ENCODE results near the gene ISYNA1. TPM values are rescaled to one million over a fixed set of nuclear protein-coding genes. Genes with fewer than 3 reads are reported as not detected.

The ISYNA1 gene
- total and polyA plus RNA-seq, 2 of the 4 experiments (the other 2 are of a cell fraction): 3.4 to 24.7 TPM

GRCh38 chr19:18480006-18480691 lies 42.2 kb upstream of the ISYNA1 start:
- peak overlapping the region; percentile 85 for H4K5ac ChIP-seq (ENCODE audit: low read depth, low read length)
- no peak overlapping the region for H3K4me3 ChIP-seq (ENCODE audit: insufficient read depth, low read depth, low read length)
- intact Hi-C loops (cut with micrococcal nuclease): no loop called here
- peaks cover 3% of the 10 kb centered on the region; the same call in 1 of the 2 replicates for H3K36me3 ChIP-seq (ENCODE audit: control insufficient read depth, insufficient read depth, low read length)
- H3K4me1 ChIP-seq (ENCODE audit: control insufficient read depth, insufficient read depth, low read length): peaks cover 35% of the 10 kb centered on the region
- peaks cover 30 to 98% of the 10 kb centered on the region in 2 experiments for H3K79me1 ChIP-seq (ENCODE audit: low read depth in 1 of 2, low read length in 2 of 2)
- H3K9ac ChIP-seq (ENCODE audit: low read depth, low read length): peak overlapping the region; percentile 61
- peak overlapping the region; percentile 72 to 94 for H4K8ac ChIP-seq (ENCODE audit: low read depth in 2 of 2, low read length in 2 of 2)
- no peaks in the 10 kb centered on the region for H3K27me3 ChIP-seq (ENCODE audit: control insufficient read depth, insufficient read depth, low read length)
- H3K4me2 ChIP-seq (ENCODE audit: low read depth, low read length): peak overlapping the region; percentile 58
- H3K23ac ChIP-seq (ENCODE audit: low read depth, low read length): peak overlapping the region; percentile 94
- H3K14ac ChIP-seq (replicated peaks; ENCODE audit: low read depth, low read length): peak overlapping the region; percentile 66
- in situ Hi-C loops (cut with MboI; ENCODE audit: low sequenced_read_pairs): no loop called here
- H4K20me1 ChIP-seq (ENCODE audit: insufficient read depth, low read length): peaks cover 57% of the 10 kb centered on the region
- peak; percentile 64 for DNase-seq
- WGBS, 2 experiments (ENCODE audit: extremely low coverage in 2 of 2, insufficient read length in 1 of 2): 25% methylated on average over 3 of the region's 13 CpGs; no CpG with 5 or more reads in 1 of the 2 experiments
- peak overlapping the region; percentile 97 for H2AK9ac ChIP-seq (replicated peaks; ENCODE audit: low read depth, low read length, poor library complexity)
- H2AFZ ChIP-seq (replicated peaks; ENCODE audit: low read length, poor library complexity): peak overlapping the region; percentile 77
- peak overlapping the region; percentile 91; the same call in 2 of the 3 replicates for H2BK15ac ChIP-seq (ENCODE audit: low read depth, low read length)
- peak overlapping the region; percentile 96 for H3K27ac ChIP-seq (ENCODE audit: insufficient read depth, low read length)
- ATAC-seq (ENCODE audit: low read depth): peak; percentile 41
- H2BK120ac ChIP-seq (ENCODE audit: low read depth, low read length): peak overlapping the region; percentile 94
- dilution Hi-C loops (cut with HindIII; ENCODE audit: low sequenced_read_pairs, unreplicated experiment): no loop called here
- H2BK5ac ChIP-seq (ENCODE audit: low read depth, low read length, poor library complexity, severe bottlenecking): peak overlapping the region; percentile 98
- peak overlapping the region; percentile 92 for H4K91ac ChIP-seq (ENCODE audit: insufficient read depth, low read depth, low read length)
- H3K9me3 ChIP-seq (ENCODE audit: control insufficient read depth, insufficient read depth, low read length): no peaks in the 10 kb centered on the region
- BruUV-seq (replicated peaks): no TSS peak
- TF ChIP-seq MXI1 (IDR thresholded peaks at IDR 0.05; ENCODE audit: borderline replicate concordance, low read depth, low read length): peak; percentile 43; the same call in 1 of the 2 replicates
- no peak for TF ChIP-seq RCOR1 (IDR thresholded peaks at IDR 0.05; ENCODE audit: insufficient replicate concordance, low read length)
- TF ChIP-seq SMC3 (IDR thresholded peaks at IDR 0.05; ENCODE audit: low read depth, low read length): no peak
- peak; percentile 58; the same call in 1 of the 2 replicates for TF ChIP-seq MAZ (IDR thresholded peaks at IDR 0.05; ENCODE audit: borderline replicate concordance, low read depth, low read length)
- TF ChIP-seq ELK1 (IDR thresholded peaks at IDR 0.05; ENCODE audit: borderline replicate concordance, low read depth, low read length): no peak
- TF ChIP-seq CTCF (conservative IDR thresholded peaks at IDR 0.05; ENCODE audit: low read depth, low read length): no peak
- TF ChIP-seq USF2 (IDR thresholded peaks at IDR 0.05; ENCODE audit: low read depth, low read length): no peak
- TF ChIP-seq BHLHE40 (IDR thresholded peaks at IDR 0.05; ENCODE audit: low read depth, low read length): peak; percentile 21; the same call in 1 of the 2 replicates
- TF ChIP-seq CEBPB (IDR thresholded peaks at IDR 0.05; ENCODE audit: low read depth, low read length): peak; percentile 64; the same call in 1 of the 2 replicates
- peak overlapping the region; percentile 95 for H3K4ac ChIP-seq (ENCODE audit: low read depth, low read length)
- H3K56ac ChIP-seq (ENCODE audit: extremely low read depth, insufficient read depth, low read length): peak overlapping the region; percentile 44
- ChIA-PET POLR2A (ENCODE audit: unreplicated experiment) (no interaction called here), CTCF (no interaction called here)
- peaks cover 48% of the 10 kb centered on the region for H3K9me1 ChIP-seq (ENCODE audit: insufficient read depth, low read length)
- H3K18ac ChIP-seq (ENCODE audit: low read depth, low read length): peak overlapping the region; percentile 81
- H2BK20ac ChIP-seq (ENCODE audit: low read depth, low read length): peak overlapping the region; percentile 75
- peak overlapping the region; percentile 100 for H2AK5ac ChIP-seq (ENCODE audit: low read depth, low read length)
